Measurements from ENCODE around the gene GID8. TPM values are rescaled to one million over a fixed set of nuclear protein-coding genes. Genes with fewer than 3 reads are reported as not detected.

Gene GID8
- total and polyA plus RNA-seq, 12 donors = 9.4 to 38.5 (median 22.3) TPM

DNA sequence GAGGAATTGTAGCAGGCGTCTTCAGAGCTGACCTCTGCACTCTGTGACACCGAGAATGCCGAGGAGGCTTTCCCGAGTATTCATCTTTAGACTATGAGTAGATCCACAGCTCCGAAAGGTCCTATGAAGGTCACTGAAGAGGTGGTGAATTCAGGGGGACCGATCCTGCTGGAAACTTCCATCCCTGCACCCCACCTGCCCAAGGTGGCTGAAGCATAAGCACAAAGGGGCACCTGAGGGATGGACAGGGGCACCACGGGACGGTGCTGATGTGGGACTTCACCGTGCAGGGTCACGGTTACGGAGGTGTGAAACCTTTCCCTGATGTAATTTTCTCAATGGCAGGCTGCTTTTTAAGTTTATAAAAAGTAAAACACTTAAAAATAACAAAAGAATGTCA lies 36.1 kb upstream of the GID8 start:
- TF ChIP-seq, protein P1, sequence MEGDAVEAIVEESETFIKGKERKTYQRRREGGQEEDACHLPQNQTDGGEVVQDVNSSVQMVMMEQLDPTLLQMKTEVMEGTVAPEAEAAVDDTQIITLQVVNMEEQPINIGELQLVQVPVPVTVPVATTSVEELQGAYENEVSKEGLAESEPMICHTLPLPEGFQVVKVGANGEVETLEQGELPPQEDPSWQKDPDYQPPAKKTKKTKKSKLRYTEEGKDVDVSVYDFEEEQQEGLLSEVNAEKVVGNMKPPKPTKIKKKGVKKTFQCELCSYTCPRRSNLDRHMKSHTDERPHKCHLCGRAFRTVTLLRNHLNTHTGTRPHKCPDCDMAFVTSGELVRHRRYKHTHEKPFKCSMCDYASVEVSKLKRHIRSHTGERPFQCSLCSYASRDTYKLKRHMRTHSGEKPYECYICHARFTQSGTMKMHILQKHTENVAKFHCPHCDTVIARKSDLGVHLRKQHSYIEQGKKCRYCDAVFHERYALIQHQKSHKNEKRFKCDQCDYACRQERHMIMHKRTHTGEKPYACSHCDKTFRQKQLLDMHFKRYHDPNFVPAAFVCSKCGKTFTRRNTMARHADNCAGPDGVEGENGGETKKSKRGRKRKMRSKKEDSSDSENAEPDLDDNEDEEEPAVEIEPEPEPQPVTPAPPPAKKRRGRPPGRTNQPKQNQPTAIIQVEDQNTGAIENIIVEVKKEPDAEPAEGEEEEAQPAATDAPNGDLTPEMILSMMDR (IDR thresholded peaks at IDR 0.05) = no peak
- no peak for TF ChIP-seq POLR2A (IDR thresholded peaks at IDR 0.05)

DNA sequence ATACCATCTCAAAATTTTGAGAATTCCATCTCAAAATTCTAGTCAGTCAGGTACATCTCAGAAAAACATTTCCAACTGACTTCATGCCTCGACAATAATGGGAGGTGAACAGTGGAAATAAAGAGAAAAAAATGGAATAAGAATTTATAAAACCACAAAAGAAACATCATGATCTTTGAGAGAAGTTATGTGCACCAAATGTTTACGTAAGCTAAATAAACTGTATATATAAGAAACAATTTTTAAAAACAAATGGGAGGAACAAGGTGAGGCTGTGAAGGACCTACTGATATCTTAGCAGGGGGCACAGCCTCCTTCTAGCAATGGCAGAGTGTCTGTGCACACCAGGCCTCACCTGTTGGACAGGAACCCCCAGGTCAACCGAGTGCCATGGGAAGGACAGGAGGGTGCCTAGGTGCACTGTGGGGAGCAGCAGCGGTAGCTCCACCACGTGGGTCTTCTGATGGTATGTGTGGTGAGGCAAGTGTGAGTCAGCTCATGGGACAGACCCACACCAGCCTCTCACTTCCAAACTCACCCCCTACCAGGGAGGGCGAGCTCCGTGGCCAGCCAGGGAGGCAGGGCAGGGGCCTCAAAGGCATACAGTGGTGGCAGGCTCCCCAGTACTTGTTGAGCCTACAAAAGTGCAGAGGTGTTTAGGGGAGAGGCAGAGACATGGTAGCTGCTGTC lies 34.9 kb upstream of the GID8 start:
- Histone ChIP-seq H3K36me3 (replicated peaks in 1 of 2) (peaks cover 0 to 70% of the 10 kb centered on the region in 2 donors), H3K9me3 (replicated peaks in 1 of 3) (no peaks in the 10 kb centered on the region), H3K4me3 (no peak overlapping the region), H3K27ac (no peak overlapping the region), H3K4me1 (replicated peaks in 1 of 2) (peaks cover 0 to 18% of the 10 kb centered on the region in 2 donors), H3K27me3 (no peaks in the 10 kb centered on the region)
- DNase-seq = no peak
- TF ChIP-seq POLR2A (IDR thresholded peaks at IDR 0.05) = no peak
- TF ChIP-seq, protein P1 (IDR thresholded peaks at IDR 0.05) = no peak
- intact Hi-C loops (cut with DNase I) = no loop called here
- WGBS, 4 donors = 73 to 91% (median 75%) methylated on average over 5 to 7 of the region's 7 CpGs

More for the DNA sequence above, 36.1 kb upstream of the GID8 start:
- 85 to 87% (median 86%) methylated on average over 10 to 11 of the region's 11 CpGs for WGBS, 4 donors
- H3K36me3 ChIP-seq (replicated peaks in 1 of 2) = peaks cover 0 to 59% of the 10 kb centered on the region in 2 donors
- DNase-seq = no peak
- intact Hi-C loops (cut with DNase I) = no loop called here
- H3K27ac ChIP-seq = no peak overlapping the region
- no peak overlapping the region for H3K4me3 ChIP-seq
- no peaks in the 10 kb centered on the region for H3K9me3 ChIP-seq (replicated peaks in 1 of 3)
- no peaks in the 10 kb centered on the region for H3K27me3 ChIP-seq
- H3K4me1 ChIP-seq (replicated peaks in 1 of 2) = peaks cover 0 to 18% of the 10 kb centered on the region in 2 donors

DNA sequence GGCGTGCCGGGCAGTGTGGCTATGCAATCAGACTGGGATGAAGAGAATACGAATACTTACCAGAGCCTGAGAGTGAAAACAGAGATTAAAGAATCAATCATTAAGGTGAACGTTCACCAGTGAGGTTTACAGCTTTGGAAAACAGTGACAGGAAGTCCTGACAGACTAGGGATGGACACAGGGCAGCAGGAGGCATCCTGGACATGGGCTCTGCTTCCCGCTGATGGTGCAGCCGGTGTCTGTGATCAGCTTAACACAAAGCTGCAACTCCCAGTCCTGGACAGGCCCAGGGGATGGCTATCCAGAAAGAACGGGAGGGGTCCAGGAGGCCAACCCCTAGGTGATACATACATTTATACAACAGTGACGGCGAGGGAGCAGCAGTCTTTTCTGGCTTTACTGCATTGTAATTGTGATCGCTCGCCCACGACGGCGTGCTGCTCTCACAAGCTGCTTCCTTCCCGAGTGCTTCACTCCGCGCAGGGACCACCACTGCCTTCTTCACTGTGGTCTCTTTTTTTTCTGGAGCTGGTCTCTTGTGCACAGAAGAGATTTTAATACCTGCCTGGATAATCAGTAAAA lies 32.3 kb upstream of the GID8 start:
- peaks cover 0 to 96% of the 10 kb centered on the region in 2 donors for H3K36me3 ChIP-seq (replicated peaks in 1 of 2)
- no peaks in the 10 kb centered on the region for H3K27me3 ChIP-seq
- no peak overlapping the region for H3K27ac ChIP-seq
- H3K4me3 ChIP-seq = no peak overlapping the region
- no peak for TF ChIP-seq POLR2A (IDR thresholded peaks at IDR 0.05)
- TF ChIP-seq, protein P1 (IDR thresholded peaks at IDR 0.05) = no peak
- H3K4me1 ChIP-seq (replicated peaks in 1 of 2) = peaks cover 0 to 3% of the 10 kb centered on the region in 2 donors
- intact Hi-C loops (cut with DNase I) = no loop called here
- WGBS, 4 donors = 88 to 89% (median 88%) methylated on average over 16 to 17 of the region's 17 CpGs
- no peak for DNase-seq
- no peaks in the 10 kb centered on the region for H3K9me3 ChIP-seq (replicated peaks in 1 of 3)

DNA sequence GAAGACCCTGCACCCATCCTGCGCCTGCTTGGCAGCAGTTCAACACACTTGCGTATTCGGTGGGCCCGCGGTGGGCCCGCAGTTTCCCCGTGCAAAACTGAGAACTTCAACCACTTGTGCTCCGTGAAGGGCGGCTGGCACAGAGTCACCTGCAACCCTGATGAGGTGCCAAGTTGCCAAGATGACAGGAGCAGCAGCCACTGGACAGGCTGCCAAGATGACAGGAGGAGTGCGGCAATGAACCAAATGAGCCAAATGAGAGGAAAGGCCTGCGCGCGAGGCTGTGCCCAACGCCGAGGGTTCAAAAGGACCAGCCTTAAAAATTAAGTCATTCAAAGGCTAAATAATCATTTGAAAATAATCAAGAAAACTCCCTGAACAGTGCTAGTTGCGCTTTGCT lies 31.7 kb upstream of the GID8 start:
- DNase-seq = no peak
- TF ChIP-seq POLR2A (IDR thresholded peaks at IDR 0.05) = no peak
- TF ChIP-seq, protein P1 (IDR thresholded peaks at IDR 0.05) = no peak
- no peak overlapping the region for H3K27ac ChIP-seq
- H3K36me3 ChIP-seq (replicated peaks in 1 of 2) = peaks cover 0 to 98% of the 10 kb centered on the region in 2 donors
- no peaks in the 10 kb centered on the region for H3K4me1 ChIP-seq (replicated peaks in 1 of 2)
- no peaks in the 10 kb centered on the region for H3K9me3 ChIP-seq (replicated peaks in 1 of 3)
- WGBS, 4 donors = 85 to 90% (median 86%) methylated on average over 14 to 16 of the region's 16 CpGs
- H3K27me3 ChIP-seq = no peaks in the 10 kb centered on the region
- intact Hi-C loops (cut with DNase I) = no loop called here
- no peak overlapping the region for H3K4me3 ChIP-seq

All from adrenal gland (tissue), 12 donors.